B cell (primary cell): Measurements from ENCODE around the gene THBS2. TPM values are rescaled to one million over a fixed set of nuclear protein-coding genes. Genes with fewer than 3 reads are reported as not detected.

Experiments
- ATAC-seq: fragments of 200-7000 bp; cut with Tn5 transposase; one replicate; pipeline ENCODE4 v1.10.0; 2021; ENCODE audit warnings: low read depth, mild to moderate bottlenecking, moderate number of reproducible peaks, moderate library complexity
- CTCF ChIA-PET: fragments of 350-600 bp; sonication (Branson Sonifier 250); formaldehyde crosslinking; loops from one replicate; lab custom pipeline; 2021; ENCODE audit warnings: antibody characterized with exemption, inconsistent platforms; lab: Charles Lee
- POLR2A ChIA-PET: fragments of 350-600 bp; sonication (Branson Sonifier 250); formaldehyde crosslinking; loops from one replicate; lab custom pipeline; 2021; ENCODE audit warnings: antibody characterized with exemption; lab: Charles Lee
- DNase-seq: peaks from one replicate; pipeline ENCODE4 v3.0.0; 2013
- H2AFZ ChIP-seq: 2 replicates; pipeline ENCODE4 v1.6.1; 2012; ENCODE audit warnings: mild to moderate bottlenecking, low read depth, low read length; ENCODE audit not compliant: insufficient read depth, poor library complexity, severe bottlenecking
- H3K27ac ChIP-seq, 2 donors: 1 replicate in 1 of 2; 2 replicates in 1 of 2; pipeline ENCODE4 v1.5.1; 2012 to 2013; ENCODE audit warnings: low read length in 2 of 2, mild to moderate bottlenecking in 2 of 2, moderate library complexity in 1 of 2
- H3K27me3 ChIP-seq, 4 experiments: fragments of 200-600 bp in 1 of 4; sonication (generic) in 1 of 4; replicated peaks in 1 of 4; 1 replicate in 2 of 4; 2 replicates in 2 of 4; pipeline versions ENCODE4 v1.6.1 to v1.7.0; 2013 to 2016; ENCODE audit warnings: low read length in 3 of 4, mild to moderate bottlenecking in 2 of 4, mixed read lengths in 1 of 4, moderate library complexity in 1 of 4; ENCODE audit not compliant: insufficient read depth in 4 of 4, control insufficient read depth in 3 of 4; ENCODE audit errors: control extremely low read depth in 1 of 4
- H3K36me3 ChIP-seq, 2 experiments: replicated peaks in 1 of 2; 1 replicate in 1 of 2; 2 replicates in 1 of 2; pipeline versions ENCODE4 v1.6.1 to v1.7.1; 2013; ENCODE audit warnings: low read length in 1 of 2; ENCODE audit not compliant: insufficient read depth in 2 of 2, control insufficient read depth in 1 of 2; ENCODE audit errors: control extremely low read depth in 1 of 2, extremely low read depth in 1 of 2
- H3K4me1 ChIP-seq, 2 donors: fragments of 200-600 bp in 1 of 2; sonication (generic) in 1 of 2; 1 replicate in 1 of 2; 2 replicates in 1 of 2; pipeline versions ENCODE4 v1.5.1 to v1.6.1; 2013 to 2017; ENCODE audit warnings: low read length in 2 of 2; ENCODE audit not compliant: control insufficient read depth in 2 of 2, insufficient read depth in 2 of 2
- H3K4me2 ChIP-seq: replicated peaks from 2 replicates; pipeline ENCODE3; 2012; ENCODE audit warnings: mild to moderate bottlenecking, low read depth, low read length; ENCODE audit not compliant: poor library complexity, severe bottlenecking
- H3K4me3 ChIP-seq, 5 experiments: fragments of 200-600 bp in 1 of 5; sonication (generic) in 1 of 5; 1 replicate in 3 of 5; 2 replicates in 2 of 5; pipeline versions ENCODE4 v1.5.1 to v1.7.0; 2011 to 2016; ENCODE audit warnings: low read length in 4 of 5, mild to moderate bottlenecking in 4 of 5, low read depth in 2 of 5, control low read depth in 1 of 5, moderate library complexity in 1 of 5; ENCODE audit not compliant: insufficient read depth in 1 of 5; ENCODE audit errors: control extremely low read depth in 1 of 5, extremely low read depth in 1 of 5
- H3K79me2 ChIP-seq: fragments of 200-600 bp; sonication (generic); one replicate; pipeline ENCODE4 v1.6.0; 2016; ENCODE audit warnings: low read length; ENCODE audit not compliant: control insufficient read depth, insufficient read depth
- H3K9ac ChIP-seq: fragments of 200-600 bp; sonication (generic); 2 replicates; pipeline ENCODE4 v1.6.1; 2017; ENCODE audit warnings: mild to moderate bottlenecking, low read length, moderate library complexity
- H3K9me3 ChIP-seq, 3 donors: one replicate each; pipeline versions ENCODE4 v1.6.1 to v1.7.1; 2013; ENCODE audit warnings: low read length in 2 of 3; ENCODE audit not compliant: control insufficient read depth in 2 of 3, insufficient read depth in 1 of 3; ENCODE audit errors: control extremely low read depth in 1 of 3
- H4K20me1 ChIP-seq: 2 replicates; pipeline ENCODE4 v1.6.0; 2012; ENCODE audit warnings: mild to moderate bottlenecking, low read length; ENCODE audit not compliant: insufficient read depth, control insufficient read depth, poor library complexity, severe bottlenecking
- H3K27ac Mint-ChIP-seq: one replicate; pipeline ENCODE4 v1.8.0; 2021; ENCODE audit warnings: mixed read lengths
- H3K27me3 Mint-ChIP-seq: one replicate; pipeline ENCODE4 v1.8.0; 2021; ENCODE audit warnings: mixed read lengths
- H3K4me1 Mint-ChIP-seq: one replicate; pipeline ENCODE4 v1.8.0; 2021; ENCODE audit warnings: mixed read lengths
- H3K4me3 Mint-ChIP-seq: one replicate; pipeline ENCODE4 v1.8.0; 2021; ENCODE audit warnings: mixed read lengths
- H3K9me3 Mint-ChIP-seq: one replicate; pipeline ENCODE4 v1.8.0; 2022; ENCODE audit warnings: mixed read lengths; ENCODE audit not compliant: insufficient read depth
- CTCF ChIP-seq: fragments of 200-600 bp; IDR thresholded peaks from one replicate; pipeline ENCODE4 v1.8.0; 2022; ENCODE audit warnings: antibody characterized with exemption, mild to moderate bottlenecking
- EZH2 ChIP-seq: IDR thresholded peaks from 2 replicates; pipeline ENCODE4 v1.6.1; 2012; ENCODE audit warnings: borderline replicate concordance, low read depth, mild to moderate bottlenecking, moderate library complexity, low read length; ENCODE audit not compliant: insufficient read depth, poor library complexity, severe bottlenecking
- WGBS: methylation state at CpG from one replicate; pipeline ENCODE4 v1.1.5; 2013; ENCODE audit warnings: missing lambda C conversion rate; ENCODE audit not compliant: insufficient coverage; 5-methylcytosine and 5-hydroxymethylcytosine counted together
- intact Hi-C: fragments of 100-400 bp; cut with micrococcal nuclease; formaldehyde crosslinking; loops from one replicate; pipeline ENCODE4 v1.10.0; 2022
- polyA plus RNA-seq: library from polyadenylated mRNA; depleted of rRNA; stranded (reverse); fragments of >200 nt; gene quantifications from 2 replicates; pipeline ENCODE4 v1.2.3, GENCODE V29; 2012
- total RNA-seq, 2 donors: library from RNA; stranded (reverse); fragments of 120-200 nt in 1 of 2; gene quantifications; 1 replicate in 1 of 2; 2 replicates in 1 of 2; pipeline versions ENCODE4 v1.2.3 to v1.2.4, GENCODE V29; 2013 to 2022

THBS2 gene
- total and polyA plus RNA-seq, 2 donors (not counting 1 experiment from before 2014, with no cell fraction given): not detected

DNA sequence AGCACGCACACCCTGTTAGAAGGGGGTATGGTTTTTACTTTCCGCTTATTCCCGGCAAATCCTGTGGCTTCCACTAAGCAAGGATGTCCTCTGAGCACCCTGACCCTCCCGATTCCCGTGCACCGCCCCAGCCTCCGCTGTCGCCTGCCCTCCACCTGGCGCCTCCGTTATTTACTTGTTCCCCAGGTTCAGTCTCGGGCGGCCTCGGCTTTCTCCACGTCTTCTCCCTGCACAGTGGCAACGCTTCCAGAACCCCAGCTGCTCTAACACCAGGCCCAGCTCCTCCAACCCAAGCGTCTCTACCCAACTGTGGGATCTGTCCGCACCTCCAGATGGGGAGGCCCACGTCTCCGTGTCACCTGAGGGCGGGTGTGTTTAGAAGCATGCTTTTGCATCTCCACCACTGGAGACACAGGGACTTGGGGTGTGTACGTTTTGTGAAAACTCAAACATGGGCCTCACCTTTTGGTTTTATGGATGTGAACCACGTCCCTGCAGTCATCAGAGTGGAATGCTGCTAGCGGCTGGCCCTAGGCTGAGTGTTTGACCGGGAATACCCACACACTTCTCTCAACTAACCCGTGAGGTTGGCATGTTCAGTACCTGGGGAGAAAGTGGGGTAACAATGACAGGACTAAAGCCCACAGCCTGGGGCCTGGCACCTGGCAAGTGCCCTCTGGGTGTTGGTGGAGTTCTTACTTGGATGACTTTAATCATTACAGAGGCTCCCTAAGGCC, 79.9 kb downstream of the THBS2 start:
- no peaks in the 10 kb centered on the region for H3K9me3 Mint-ChIP-seq
- Histone ChIP-seq H3K9me3 (no peaks in the 10 kb centered on the region), H3K4me2 (no peak overlapping the region), H3K4me1 (no peaks in the 10 kb centered on the region), H3K79me2 (no peaks in the 10 kb centered on the region), H4K20me1 (no peaks in the 10 kb centered on the region), H3K9ac (no peak overlapping the region), H3K27me3 (peaks cover 0 to 4% (median 0%) of the 10 kb centered on the region in 4 experiments), H3K27ac (no peak overlapping the region), H3K4me3 (no peak overlapping the region), H2AFZ (no peak overlapping the region), H3K36me3 (no peaks in the 10 kb centered on the region)
- no peak for DNase-seq
- H3K4me3 Mint-ChIP-seq: no peak overlapping the region
- ATAC-seq: no peak
- no peak overlapping the region for H3K27ac Mint-ChIP-seq
- no peaks in the 10 kb centered on the region for H3K4me1 Mint-ChIP-seq
- intact Hi-C loops: no loop called here
- H3K27me3 Mint-ChIP-seq: no peaks in the 10 kb centered on the region
- TF ChIP-seq EZH2 (no peak), CTCF (no peak)
- CTCF ChIA-PET: no interaction called here
- POLR2A ChIA-PET: no interaction called here
- WGBS: 98% methylated on average over 19 of the region's 25 CpGs

DNA sequence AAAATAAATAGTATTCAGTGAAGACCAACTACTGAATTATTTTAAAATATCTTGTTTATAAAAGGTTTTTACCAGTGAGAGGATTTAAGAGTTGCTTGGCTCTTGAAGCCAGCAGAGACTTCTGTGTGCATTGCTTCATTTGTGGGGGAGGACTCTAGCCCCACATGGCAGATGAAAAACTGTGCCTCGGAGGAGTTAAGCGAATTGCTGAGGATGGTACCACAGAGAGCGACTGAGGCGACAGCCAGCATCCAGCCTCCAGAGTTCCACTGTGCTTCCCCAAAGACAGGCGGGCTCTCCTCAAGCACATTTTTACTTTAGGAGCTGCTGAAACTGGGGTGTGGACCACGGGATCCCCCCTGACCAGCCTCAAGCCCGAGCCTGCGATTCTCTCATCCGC, 80.7 kb downstream of the THBS2 start:
- Mint-ChIP-seq H3K9me3 (no peaks in the 10 kb centered on the region), H3K4me3 (no peak overlapping the region), H3K4me1 (no peaks in the 10 kb centered on the region), H3K27ac (no peak overlapping the region), H3K27me3 (no peaks in the 10 kb centered on the region)
- intact Hi-C loops: no loop called here
- Histone ChIP-seq H3K9ac (no peak overlapping the region), H3K9me3 (peaks cover 0 to under 1% (median 0%) of the 10 kb centered on the region in 3 donors), H3K27ac (no peak overlapping the region), H3K79me2 (no peaks in the 10 kb centered on the region), H2AFZ (no peak overlapping the region), H3K4me1 (no peaks in the 10 kb centered on the region), H4K20me1 (no peaks in the 10 kb centered on the region), H3K4me3 (no peak overlapping the region), H3K27me3 (peaks cover 0 to 2% (median 0%) of the 10 kb centered on the region in 4 experiments), H3K36me3 (no peaks in the 10 kb centered on the region), H3K4me2 (no peak overlapping the region)
- no peak for ATAC-seq
- CTCF ChIA-PET: no interaction called here
- no peak for DNase-seq
- POLR2A ChIA-PET: no interaction called here
- no peak for TF ChIP-seq CTCF
- TF ChIP-seq EZH2: no peak
- 86% methylated on average over 5 of the region's 9 CpGs for WGBS
